Naive thymus-derived CD8-positive, alpha-beta T cell (primary cell): ENCODE results near the gene CLIP4. TPM values are rescaled to one million over a fixed set of nuclear protein-coding genes. Genes with fewer than 3 reads are reported as not detected.
A peak's percentile ranks its signal among the peaks of the same experiment; 100 is the strongest.

Experiments
- ATAC-seq, 2 donors: fragments of 150-1000 bp; cut with Tn5 transposase in 1 of 2; sonication (Bioruptor Pico), chemical (Tn5 transposase) in 1 of 2; 1 replicate in 1 of 2; 2 replicates in 1 of 2; pipeline ENCODE4 v1.10.0; 2021; ENCODE audit warnings: mild to moderate bottlenecking in 2 of 2, moderate library complexity in 2 of 2
- POLR2A ChIA-PET: fragments of 350-600 bp; sonication (Branson Sonifier 250); formaldehyde crosslinking; loops from one replicate; lab custom pipeline; 2021; ENCODE audit warnings: antibody characterized with exemption; lab: Charles Lee
- DNase-seq, 10 donors: peaks; one replicate each; pipeline versions ENCODE4 v3.0.0 to v3.0.0-alpha.2; 2020 to 2022
- H3K27ac Mint-ChIP-seq, 10 donors: one replicate each; pipeline ENCODE4 v1.8.0; 2020 to 2022; ENCODE audit warnings: mild to moderate bottlenecking in 10 of 10, mixed read lengths in 10 of 10, moderate library complexity in 4 of 10, inconsistent platforms in 1 of 10
- H3K27me3 Mint-ChIP-seq, 5 donors: one replicate each; pipeline ENCODE4 v1.8.0; 2021 to 2022; ENCODE audit warnings: mixed read lengths in 5 of 5
- H3K36me3 Mint-ChIP-seq, 3 donors: one replicate each; pipeline ENCODE4 v1.8.0; 2020 to 2022; ENCODE audit warnings: mixed read lengths in 3 of 3, mild to moderate bottlenecking in 2 of 3, inconsistent platforms in 1 of 3
- H3K4me1 Mint-ChIP-seq, 4 donors: one replicate each; pipeline ENCODE4 v1.8.0; 2021 to 2022; ENCODE audit warnings: mixed read lengths in 4 of 4
- H3K4me3 Mint-ChIP-seq, 10 donors: one replicate each; pipeline ENCODE4 v1.8.0; 2020 to 2022; ENCODE audit warnings: mild to moderate bottlenecking in 10 of 10, mixed read lengths in 10 of 10, moderate library complexity in 6 of 10, inconsistent platforms in 1 of 10
- H3K9me3 Mint-ChIP-seq, 9 donors: one replicate each; pipeline ENCODE4 v1.8.0; 2020 to 2022; ENCODE audit warnings: mixed read lengths in 9 of 9, mild to moderate bottlenecking in 3 of 9, inconsistent platforms in 1 of 9, moderate library complexity in 1 of 9
- polyA plus RNA-seq, 3 donors: library from polyadenylated mRNA; unstranded; fragments of 300-500 nt; fragmentation: Illumina TruSeq; gene quantifications; one replicate each; pipeline ENCODE4 v1.2.3, GENCODE V29; 2021
- total RNA-seq, 8 experiments: library from RNA in 2 of 8; stranded (reverse) in 2 of 8; gene quantifications; one replicate each; pipeline ENCODE4 v1.2.3 and lab custom pipeline; 2021 to 2026

The CLIP4 gene
- total RNA-seq, result 10 to 100 TPM; 56.1 to 59.0 TPM
- 10 to 100 TPM; 18.7 to 20.6 (median 18.8) TPM for polyA plus RNA-seq
- total RNA-seq (lab: John Stamatoyannopoulos, UW), result 61.2 to 99.6 (median 74.9) reads per million in 6 experiments

GRCh38 chr2:29114946-29115609 lies at the start of gene CLIP4:
TSS of gene CLIP4 (plus strand) at chr2:29115415. CDS start at chr2:29121389, 5,974 bp downstream.
- no peaks in the 10 kb centered on the region for H3K27me3 Mint-ChIP-seq
- ATAC-seq, result peak; percentile 78 to 81
- DNase-seq, result peak; percentile 60 to 86 (median 82)
- no peaks in the 10 kb centered on the region for H3K9me3 Mint-ChIP-seq
- POLR2A ChIA-PET, result interaction anchor here (0.6 to 4.6 kb wide), 4 partner anchors 8 to 245 kb away, joined by 4 to 62 read pairs (median 6); partner anchors contain the start of gene TRMT61B
- peaks cover 10 to 48% (median 46%) of the 10 kb centered on the region in 4 donors for H3K4me1 Mint-ChIP-seq
- H3K27ac Mint-ChIP-seq, result peak within 1 kb of the TSS; percentile 98 to 99 (median 99)
- H3K4me3 Mint-ChIP-seq, result peak within 1 kb of the TSS; percentile 92 to 98 (median 96)
- no peaks in the 10 kb centered on the region for H3K36me3 Mint-ChIP-seq

DNA sequence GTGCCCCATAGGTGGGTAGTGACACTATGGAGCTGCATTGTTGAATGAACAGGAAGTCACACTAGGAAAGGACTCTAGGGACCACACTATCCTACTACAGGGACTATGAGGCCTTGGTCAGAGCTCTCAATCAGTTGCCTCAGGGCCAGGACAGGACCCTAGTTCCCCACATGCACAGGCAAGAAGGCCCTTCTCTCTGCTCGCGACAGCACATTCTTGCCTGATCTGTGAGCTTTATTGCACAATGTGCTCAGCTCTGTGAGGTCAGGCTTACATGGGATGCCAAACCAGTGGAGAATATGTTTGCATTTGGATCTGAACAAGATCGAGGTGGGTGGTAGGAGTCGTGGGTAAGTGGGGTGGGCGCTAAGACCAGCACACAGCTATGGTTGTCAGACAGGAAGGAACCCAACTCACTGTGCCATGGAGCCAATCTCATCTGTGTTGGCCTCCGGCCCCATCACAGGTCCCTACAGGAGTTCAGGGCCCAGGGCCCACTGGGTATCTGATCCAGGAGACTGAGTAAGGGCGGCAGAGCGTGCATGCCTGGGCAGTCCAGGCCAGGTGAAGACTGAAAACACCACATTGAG lies 48.8 kb upstream of the CLIP4 start:
- Mint-ChIP-seq H3K4me1 (peaks cover 0 to 1% (median 0%) of the 10 kb centered on the region in 4 donors), H3K9me3 (no peaks in the 10 kb centered on the region), H3K36me3 (no peaks in the 10 kb centered on the region), H3K27ac (peak overlapping the region in 1 of 10 donors; percentile 24), H3K27me3 (peaks cover 0 to 2% (median 0%) of the 10 kb centered on the region in 5 donors), H3K4me3 (no peak overlapping the region)
- DNase-seq (no peak), ATAC-seq (no peak)
- POLR2A ChIA-PET, result interaction anchor here (1.1 kb wide), 1 partner anchor 10 kb away, joined by 3 read pairs; no protein-coding TSS in a partner anchor

GRCh38 chr2:29066997-29067605 lies 48.1 kb upstream of the CLIP4 start:
- no peaks in the 10 kb centered on the region for H3K36me3 Mint-ChIP-seq
- POLR2A ChIA-PET, result no interaction called here
- H3K4me3 Mint-ChIP-seq, result no peak overlapping the region
- no peak overlapping the region for H3K27ac Mint-ChIP-seq
- ATAC-seq (no peak), DNase-seq (no peak)
- H3K4me1 Mint-ChIP-seq, result peaks cover 0 to 1% (median 0%) of the 10 kb centered on the region in 4 donors
- H3K27me3 Mint-ChIP-seq, result peaks cover 0 to 2% (median 0%) of the 10 kb centered on the region in 5 donors
- H3K9me3 Mint-ChIP-seq, result no peaks in the 10 kb centered on the region

DNA sequence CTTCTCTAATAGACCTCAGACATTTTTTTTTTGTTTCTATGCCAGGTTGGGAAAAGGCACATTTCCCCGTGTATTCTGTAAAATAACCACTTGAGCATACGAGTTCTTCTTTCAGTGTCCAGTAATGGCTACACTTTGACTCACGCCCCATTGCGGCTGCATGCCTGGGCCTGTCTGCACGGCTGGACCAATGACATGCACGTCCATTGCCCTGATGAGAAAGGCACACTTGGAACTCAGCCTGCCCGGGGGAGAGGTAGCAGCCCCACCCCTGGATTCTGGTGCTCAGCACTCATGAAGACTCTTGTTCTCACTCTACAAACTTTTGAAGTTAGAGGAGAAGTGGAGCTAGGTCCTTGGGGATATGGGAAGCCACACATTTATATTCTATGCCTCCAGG lies 46.7 kb upstream of the CLIP4 start:
- H3K27ac Mint-ChIP-seq, result no peak overlapping the region
- POLR2A ChIA-PET, result no interaction called here
- ATAC-seq (no peak), DNase-seq (no peak)
- no peaks in the 10 kb centered on the region for H3K36me3 Mint-ChIP-seq
- no peak overlapping the region for H3K4me3 Mint-ChIP-seq
- H3K4me1 Mint-ChIP-seq, result no peaks in the 10 kb centered on the region
- H3K27me3 Mint-ChIP-seq, result peaks cover 0 to 2% (median 0%) of the 10 kb centered on the region in 5 donors
- no peaks in the 10 kb centered on the region for H3K9me3 Mint-ChIP-seq

- Mint-ChIP-seq H3K9me3 (no peaks in the 10 kb centered on the region), H3K27ac (no peak overlapping the region), H3K27me3 (peaks cover 0 to 2% (median 0%) of the 10 kb centered on the region in 5 donors), H3K4me3 (no peak overlapping the region), H3K4me1 (no peaks in the 10 kb centered on the region), H3K36me3 (no peaks in the 10 kb centered on the region)
- ATAC-seq (no peak), DNase-seq (no peak)
- POLR2A ChIA-PET, result no interaction called here
Observed at GRCh38 chr2:29070526-29070925, 44.7 kb upstream of the CLIP4 start.

GRCh38 chr2:29071032-29071975 lies 43.9 kb upstream of the CLIP4 start:
- no peak for ATAC-seq
- Mint-ChIP-seq H3K4me3 (no peak overlapping the region), H3K27ac (peak overlapping the region in 2 of 10 donors; percentile 35 to 51), H3K4me1 (no peaks in the 10 kb centered on the region), H3K9me3 (no peaks in the 10 kb centered on the region), H3K36me3 (no peaks in the 10 kb centered on the region), H3K27me3 (peaks cover 0 to 2% (median 0%) of the 10 kb centered on the region in 5 donors)
- POLR2A ChIA-PET, result no interaction called here
- DNase-seq, result no peak

DNA sequence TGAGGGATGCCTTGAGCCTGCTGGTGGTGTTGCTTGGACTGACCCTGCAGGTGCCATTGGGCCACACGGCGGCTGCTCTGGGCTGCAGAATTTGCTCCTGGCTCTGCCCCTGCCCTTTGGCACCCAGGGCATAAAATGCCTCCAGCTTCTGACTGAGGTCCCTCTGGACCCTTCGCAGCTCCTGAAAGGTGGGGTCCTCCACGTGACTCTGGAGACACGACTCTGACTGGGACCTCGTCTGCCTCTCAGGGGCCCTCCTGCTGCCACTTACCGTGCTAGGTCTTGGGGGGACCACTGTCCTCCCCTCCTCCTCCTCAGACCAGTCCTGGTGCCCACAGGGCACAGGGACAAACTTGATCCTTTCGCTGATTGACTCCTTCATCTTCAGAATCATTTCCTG lies 43.0 kb upstream of the CLIP4 start:
- Mint-ChIP-seq H3K27ac (no peak overlapping the region), H3K4me1 (no peaks in the 10 kb centered on the region), H3K27me3 (peaks cover 0 to 2% (median 0%) of the 10 kb centered on the region in 5 donors), H3K36me3 (no peaks in the 10 kb centered on the region), H3K4me3 (no peak overlapping the region), H3K9me3 (peaks cover 0 to 1% (median 0%) of the 10 kb centered on the region in 9 donors)
- POLR2A ChIA-PET, result no interaction called here
- DNase-seq (no peak), ATAC-seq (no peak)

DNA sequence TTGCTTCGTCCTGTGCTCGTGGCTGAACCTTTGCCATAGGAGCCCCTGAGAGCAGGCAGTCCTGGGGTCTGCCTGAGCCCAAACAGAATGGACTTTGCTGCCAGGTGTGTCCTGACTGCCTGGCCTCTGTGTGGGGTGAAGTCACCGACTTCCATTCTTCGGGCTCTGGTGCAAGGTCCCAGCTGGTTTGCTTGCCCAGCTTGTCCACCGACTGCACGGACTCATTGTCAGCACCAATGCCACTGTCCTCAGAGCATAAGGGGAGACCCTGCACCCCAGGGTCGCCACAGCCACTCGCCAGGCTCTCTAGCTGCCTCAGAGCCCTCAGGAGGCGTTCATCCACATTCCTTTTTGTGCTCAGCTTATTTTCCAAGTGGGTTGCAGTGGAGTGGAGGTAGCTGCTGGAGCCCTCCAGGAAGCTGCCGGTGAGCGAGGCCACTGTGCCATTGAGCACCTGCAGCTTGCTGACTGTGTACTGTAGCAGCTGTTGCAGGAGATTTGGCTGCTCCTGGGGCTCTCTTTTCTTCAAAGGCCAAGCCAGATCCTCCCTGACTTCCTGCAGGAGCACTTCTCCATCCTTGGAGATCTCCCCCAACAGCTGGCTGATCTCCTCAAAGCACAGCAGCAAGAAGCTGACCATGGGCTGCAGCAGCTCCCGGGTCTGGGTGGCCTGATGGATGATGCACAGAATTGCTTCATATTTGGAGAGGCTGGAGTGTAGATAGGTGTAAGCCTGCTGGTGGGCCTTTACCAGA lies 42.1 kb upstream of the CLIP4 start:
- H3K4me3 Mint-ChIP-seq, result no peak overlapping the region
- POLR2A ChIA-PET, result no interaction called here
- H3K4me1 Mint-ChIP-seq, result no peaks in the 10 kb centered on the region
- H3K27ac Mint-ChIP-seq, result peak overlapping the region in 1 of 10 donors; percentile 29
- H3K36me3 Mint-ChIP-seq, result peaks cover 0 to 7% (median 6%) of the 10 kb centered on the region in 3 donors
- ATAC-seq, result no peak
- peaks cover 0 to 7% (median 0%) of the 10 kb centered on the region in 9 donors for H3K9me3 Mint-ChIP-seq
- DNase-seq, result no peak
- H3K27me3 Mint-ChIP-seq, result peaks cover 0 to 2% (median 0%) of the 10 kb centered on the region in 5 donors

GRCh38 chr2:29073933-29074332 lies 41.3 kb upstream of the CLIP4 start:
- DNase-seq (no peak), ATAC-seq (no peak)
- peaks cover 0 to 8% (median 6%) of the 10 kb centered on the region in 3 donors for H3K36me3 Mint-ChIP-seq
- no peak overlapping the region for H3K4me3 Mint-ChIP-seq
- H3K27ac Mint-ChIP-seq, result no peak overlapping the region
- H3K4me1 Mint-ChIP-seq, result no peaks in the 10 kb centered on the region
- peaks cover 0 to 10% (median 0%) of the 10 kb centered on the region in 9 donors for H3K9me3 Mint-ChIP-seq
- peaks cover 0 to 2% (median 0%) of the 10 kb centered on the region in 5 donors for H3K27me3 Mint-ChIP-seq
- POLR2A ChIA-PET, result no interaction called here

DNA sequence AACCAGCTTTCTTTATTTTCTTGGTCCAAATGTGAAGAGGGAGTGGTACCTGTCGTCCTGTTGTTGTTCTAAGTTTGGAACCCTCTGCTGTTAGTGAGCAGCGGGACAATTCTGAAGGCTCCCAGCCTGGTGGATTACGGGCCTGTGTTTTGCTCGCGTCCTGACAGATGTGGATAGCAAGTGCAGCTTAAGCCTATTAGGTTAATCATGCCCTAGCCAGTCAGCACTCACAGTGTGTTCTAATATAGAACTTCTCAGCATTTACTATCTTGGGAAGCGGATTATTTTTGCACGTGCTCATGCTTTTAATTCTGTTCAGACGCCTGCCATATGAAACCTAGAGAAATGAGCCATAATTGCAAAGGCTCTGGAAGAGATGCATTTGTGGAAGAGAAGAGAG lies 40.8 kb upstream of the CLIP4 start, which contains the start of gene PCARE:
Gene PCARE (minus strand): TSS at position 113 of the 400 bp plus-strand sequence. CDS start 262 bp downstream, outside the sequence.
- peaks cover 0 to 15% (median 0%) of the 10 kb centered on the region in 9 donors for H3K9me3 Mint-ChIP-seq
- no peak within 1 kb of the TSS for H3K4me3 Mint-ChIP-seq

DNA sequence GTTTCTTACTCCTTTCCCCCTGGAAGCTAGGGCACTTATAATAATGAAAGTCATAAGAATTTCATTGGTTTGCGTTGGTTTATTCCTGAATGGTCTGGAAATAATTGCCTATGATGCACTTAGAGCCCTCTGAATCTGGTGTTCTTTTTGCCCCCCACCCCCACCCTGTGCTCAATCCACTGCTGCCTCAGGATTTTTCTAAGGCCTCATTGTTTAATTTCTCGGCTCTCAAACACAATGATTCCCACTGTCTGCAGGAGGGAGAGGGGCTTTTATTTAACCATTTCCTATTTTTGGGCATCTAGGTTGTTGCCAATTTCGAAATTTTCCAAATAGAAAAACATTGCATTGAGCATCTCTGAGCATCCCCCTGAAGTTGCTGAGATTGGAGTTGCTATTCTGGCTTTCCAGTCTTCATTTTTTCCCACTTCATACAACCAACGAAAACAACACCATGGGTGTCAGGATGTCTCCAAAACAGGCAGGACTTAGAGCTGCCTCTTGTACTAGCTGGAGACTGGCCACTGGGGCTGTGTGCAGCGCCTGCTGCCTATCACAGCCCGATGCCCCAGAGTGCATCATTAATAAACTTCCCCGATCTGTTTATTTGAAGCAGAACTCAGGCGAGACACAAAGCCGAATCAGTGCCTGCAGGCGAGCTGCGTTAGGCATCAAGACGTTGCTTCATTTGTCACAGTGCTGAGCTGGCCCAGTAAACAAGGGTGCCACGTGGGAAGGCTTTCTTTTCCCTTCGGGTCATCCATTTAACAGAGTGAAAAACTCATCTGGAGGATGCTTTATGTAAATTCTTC lies 39.1 kb upstream of the CLIP4 start:
- H3K27me3 Mint-ChIP-seq, result no peaks in the 10 kb centered on the region
- DNase-seq, result no peak
- no peaks in the 10 kb centered on the region for H3K4me1 Mint-ChIP-seq
- peak overlapping the region in 1 of 10 donors; percentile 1 for H3K27ac Mint-ChIP-seq
- peaks cover 0 to 27% (median 2%) of the 10 kb centered on the region in 9 donors for H3K9me3 Mint-ChIP-seq
- H3K36me3 Mint-ChIP-seq, result peaks cover 0 to 14% (median 12%) of the 10 kb centered on the region in 3 donors
- ATAC-seq, result no peak
- H3K4me3 Mint-ChIP-seq, result no peak overlapping the region
- POLR2A ChIA-PET, result interaction anchor here (1.0 kb wide), 1 partner anchor 10 kb away, joined by 3 read pairs; no protein-coding TSS in a partner anchor

More for the DNA sequence above, 40.8 kb upstream of the CLIP4 start, which contains the start of gene PCARE:
- POLR2A ChIA-PET, result no interaction called here
- Mint-ChIP-seq H3K27ac (no peak within 1 kb of the TSS), H3K36me3 (peaks cover 0 to 12% (median 9%) of the 10 kb centered on the region in 3 donors), H3K4me1 (no peaks in the 10 kb centered on the region), H3K27me3 (no peaks in the 10 kb centered on the region)
- no peak for DNase-seq
- ATAC-seq, result no peak
